CD4-positive, alpha-beta T cell (primary cell): ENCODE measurements around the gene KCNQ1. TPM values are rescaled to one million over a fixed set of nuclear protein-coding genes. Genes with fewer than 3 reads are reported as not detected.
A peak's percentile ranks its signal among the peaks of the same experiment; 100 is the strongest.

Source experiments
- ATAC-seq: fragments of 200-7000 bp; cut with Tn5 transposase; one replicate; pipeline ENCODE4 v1.10.0; 2022; ENCODE audit warnings: mild to moderate bottlenecking; ENCODE audit not compliant: poor library complexity
- CTCF ChIA-PET: fragments of 350-600 bp; sonication (Branson Sonifier 250); formaldehyde crosslinking; loops from one replicate; lab custom pipeline; 2021; ENCODE audit warnings: antibody characterized with exemption, inconsistent platforms; lab: Charles Lee
- POLR2A ChIA-PET: fragments of 350-600 bp; sonication (Branson Sonifier 250); formaldehyde crosslinking; loops from one replicate; lab custom pipeline; 2021; ENCODE audit warnings: antibody characterized with exemption, inconsistent platforms; lab: Charles Lee
- DNase-seq, 14 experiments: peaks; one replicate each; pipeline ENCODE4 v3.0.0-alpha.2; 2013 to 2020; ENCODE audit warnings: mixed read lengths in 2 of 14
- H3K27ac ChIP-seq, 2 donors: one replicate each; pipeline versions ENCODE4 v1.5.1 to v1.7.0; 2013; ENCODE audit warnings: low read length in 2 of 2, low read depth in 1 of 2, mild to moderate bottlenecking in 1 of 2
- H3K27me3 ChIP-seq, 2 experiments: 1 replicate in 1 of 2; 2 replicates in 1 of 2; pipeline versions ENCODE4 v1.6.1 to v1.7.0; 2013; ENCODE audit warnings: low read length in 2 of 2, control low read depth in 1 of 2, mild to moderate bottlenecking in 1 of 2, moderate library complexity in 1 of 2; ENCODE audit not compliant: insufficient read depth in 2 of 2, control insufficient read depth in 1 of 2
- H3K36me3 ChIP-seq: one replicate; pipeline ENCODE4 v1.6.1; 2013; ENCODE audit warnings: low read length, control low read depth; ENCODE audit not compliant: insufficient read depth
- H3K4me1 ChIP-seq: one replicate; pipeline ENCODE4 v1.6.1; 2013; ENCODE audit warnings: low read length, control low read depth; ENCODE audit not compliant: insufficient read depth
- H3K4me3 ChIP-seq: one replicate; pipeline ENCODE4 v1.5.1; 2013; ENCODE audit warnings: mild to moderate bottlenecking, low read length, moderate library complexity
- H3K9me3 ChIP-seq, 2 experiments: 1 replicate in 1 of 2; 2 replicates in 1 of 2; pipeline versions ENCODE4 v1.6.1 to v1.7.0; 2013; ENCODE audit warnings: low read length in 2 of 2, mild to moderate bottlenecking in 2 of 2, control low read depth in 1 of 2, moderate library complexity in 1 of 2; ENCODE audit not compliant: control insufficient read depth in 1 of 2, insufficient read depth in 1 of 2
- H3K27ac Mint-ChIP-seq: one replicate; pipeline ENCODE4 v1.8.0; 2020; ENCODE audit warnings: mixed read lengths
- H3K27me3 Mint-ChIP-seq: one replicate; pipeline ENCODE4 v1.8.0; 2021; ENCODE audit warnings: mixed read lengths
- H3K36me3 Mint-ChIP-seq: one replicate; pipeline ENCODE4 v1.8.0; 2021; ENCODE audit warnings: low read depth, mixed read lengths
- H3K4me1 Mint-ChIP-seq: one replicate; pipeline ENCODE4 v1.8.0; 2021; ENCODE audit warnings: low read depth, mixed read lengths
- H3K4me3 Mint-ChIP-seq: one replicate; pipeline ENCODE4 v1.8.0; 2020; ENCODE audit warnings: mild to moderate bottlenecking, mixed read lengths
- H3K9me3 Mint-ChIP-seq: one replicate; pipeline ENCODE4 v1.8.0; 2020; ENCODE audit warnings: mixed read lengths
- CTCF ChIP-seq: fragments of 200-600 bp; IDR thresholded peaks from one replicate; pipeline ENCODE4 v1.8.0; 2022; ENCODE audit warnings: antibody characterized with exemption, mild to moderate bottlenecking
- intact Hi-C, 2 experiments: fragments of 100-400 bp; cut with DNase I in 1 of 2; cut with micrococcal nuclease in 1 of 2; formaldehyde crosslinking; loops; one replicate each; pipeline versions ENCODE4 v1.15.1 to v1.9.0; 2023 to 2025; cut with DNase I, micrococcal nuclease
- total RNA-seq, 174 experiments: library from RNA in 2 of 174; stranded (reverse) in 2 of 174; gene quantifications; one replicate each; pipeline ENCODE4 v1.2.3 and lab custom pipeline; 2021 to 2026

The KCNQ1 gene
- total RNA-seq, 2 experiments from 2014 or later: 31.3 to 33.1 TPM

- no peaks in the 10 kb centered on the region for H3K27me3 ChIP-seq
- ATAC-seq (no peak), DNase-seq (peak in 1 of 14 experiments; percentile 3)
- no peak overlapping the region for H3K4me3 ChIP-seq
- H3K36me3 ChIP-seq: peaks cover 4% of the 10 kb centered on the region
- Mint-ChIP-seq H3K4me1 (no peaks in the 10 kb centered on the region), H3K36me3 (peaks cover under 1% of the 10 kb centered on the region), H3K9me3 (no peaks in the 10 kb centered on the region), H3K4me3 (no peak overlapping the region), H3K27ac (no peak overlapping the region), H3K27me3 (no peaks in the 10 kb centered on the region)
- intact Hi-C loops: loop anchor here in 1 of 2 experiments (10.0 kb wide), 1 partner anchor 152 kb away; no protein-coding TSS in a partner anchor
- ChIA-PET POLR2A (no interaction called here), CTCF (no interaction called here)
- H3K27ac ChIP-seq: no peak overlapping the region
- H3K9me3 ChIP-seq: no peaks in the 10 kb centered on the region
- H3K4me1 ChIP-seq: no peaks in the 10 kb centered on the region
- no peak for TF ChIP-seq CTCF
Measured at GRCh38 chr11:2572491-2573239, 127.9 kb downstream of the KCNQ1 start.

DNA sequence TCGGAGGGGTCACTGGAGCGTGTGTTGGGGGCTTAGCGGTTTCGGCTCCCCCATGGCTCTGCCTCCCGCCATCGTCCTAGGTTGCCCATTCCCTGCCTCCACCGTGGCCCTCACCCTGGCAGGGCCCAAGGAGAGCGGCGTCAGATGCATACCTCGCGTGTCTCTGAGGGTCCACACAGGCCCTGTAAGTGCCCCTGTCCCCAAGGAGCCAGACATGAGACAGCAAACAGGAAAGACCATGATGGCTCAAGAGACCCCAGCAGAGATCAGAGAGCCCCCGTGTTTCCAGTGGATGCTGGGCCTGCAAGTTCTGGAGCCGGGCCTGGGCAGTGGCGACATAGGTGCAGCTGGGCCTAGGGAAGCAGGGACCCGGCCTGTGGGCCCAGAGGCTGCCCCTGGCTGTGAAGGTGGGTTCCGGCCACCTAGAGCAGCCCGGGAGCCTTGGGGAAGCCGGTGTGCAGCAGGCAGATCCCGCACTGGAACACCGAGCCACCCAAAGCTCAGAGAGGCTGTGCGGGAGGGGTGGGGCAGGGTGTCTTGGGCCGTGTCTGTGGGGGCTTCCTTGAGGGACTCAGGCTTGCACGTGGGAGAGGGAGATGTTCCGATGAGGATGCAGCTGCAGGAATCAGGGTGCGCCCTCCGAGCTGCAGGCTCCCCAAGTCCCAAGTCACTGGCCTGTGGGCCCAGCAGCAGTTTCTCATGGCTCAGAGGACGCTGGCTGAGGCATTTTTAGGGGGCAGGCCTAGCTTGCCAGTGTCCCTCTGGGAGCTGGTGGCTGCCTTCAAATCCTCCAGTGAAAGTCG is 128.6 kb downstream of the KCNQ1 start:
- H3K4me3 ChIP-seq: no peak overlapping the region
- Mint-ChIP-seq H3K27ac (no peak overlapping the region), H3K4me3 (no peak overlapping the region), H3K27me3 (no peaks in the 10 kb centered on the region), H3K9me3 (no peaks in the 10 kb centered on the region), H3K4me1 (no peaks in the 10 kb centered on the region), H3K36me3 (peaks cover 5% of the 10 kb centered on the region)
- ChIA-PET CTCF (no interaction called here), POLR2A (no interaction called here)
- H3K4me1 ChIP-seq: no peaks in the 10 kb centered on the region
- H3K27me3 ChIP-seq: no peaks in the 10 kb centered on the region
- peak in 1 of 14 experiments; percentile 5 for DNase-seq
- ATAC-seq: no peak
- H3K36me3 ChIP-seq: peaks cover 4% of the 10 kb centered on the region
- no peak overlapping the region for H3K27ac ChIP-seq
- intact Hi-C loops: loop anchor here in 1 of 2 experiments (10.0 kb wide), 1 partner anchor 151 kb away; no protein-coding TSS in a partner anchor
- H3K9me3 ChIP-seq: no peaks in the 10 kb centered on the region
- TF ChIP-seq CTCF: no peak

DNA sequence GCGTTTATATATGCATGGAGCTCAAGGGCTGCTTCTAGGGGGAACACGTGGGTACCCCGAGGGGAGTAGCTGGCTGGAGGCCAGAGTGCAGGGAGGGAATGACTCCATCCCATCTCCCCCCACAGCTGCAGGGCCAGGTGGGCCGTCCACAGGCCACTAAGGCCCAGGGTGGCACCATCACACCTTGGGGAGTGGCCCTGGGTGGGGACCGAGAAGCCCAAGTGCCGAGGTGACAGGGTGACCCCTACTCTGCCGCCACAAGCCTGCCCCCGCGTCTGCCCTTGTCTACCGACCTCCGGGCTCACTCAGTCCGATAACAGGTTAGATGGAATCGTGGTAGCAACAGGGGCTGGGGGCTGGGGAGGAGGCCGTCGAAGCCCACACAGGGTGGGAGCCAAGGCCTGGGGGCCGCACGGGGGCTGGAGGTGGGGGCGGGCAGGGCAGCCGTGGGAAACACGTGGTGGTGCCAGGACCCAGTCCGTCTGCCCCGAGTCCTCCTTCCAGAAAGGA is 129.3 kb downstream of the KCNQ1 start:
- ATAC-seq (no peak), DNase-seq (peak in 1 of 14 experiments; percentile 1)
- Mint-ChIP-seq H3K4me1 (no peaks in the 10 kb centered on the region), H3K27ac (no peak overlapping the region), H3K36me3 (peaks cover 5% of the 10 kb centered on the region), H3K4me3 (no peak overlapping the region), H3K9me3 (no peaks in the 10 kb centered on the region), H3K27me3 (no peaks in the 10 kb centered on the region)
- Histone ChIP-seq H3K27ac (no peak overlapping the region), H3K36me3 (peaks cover 4% of the 10 kb centered on the region), H3K4me3 (no peak overlapping the region), H3K27me3 (no peaks in the 10 kb centered on the region), H3K4me1 (no peaks in the 10 kb centered on the region), H3K9me3 (no peaks in the 10 kb centered on the region)
- CTCF ChIA-PET: no interaction called here
- POLR2A ChIA-PET: no interaction called here
- intact Hi-C loops: loop anchor here in 1 of 2 experiments (10.0 kb wide), 1 partner anchor 151 kb away; no protein-coding TSS in a partner anchor
- no peak for TF ChIP-seq CTCF
